SK-N-MC (cell line): Measurements from ENCODE around the gene NFKB2.

Experiments
- DNase-seq: peaks from one replicate; pipeline ENCODE4 v3.0.0-alpha.2; 2011; ENCODE audit warnings: low read depth, low spot score
- H3K27ac ChIP-seq: fragments of 200-600 bp; sonication (generic); 2 replicates; pipeline ENCODE4 v1.5.1; 2016; ENCODE audit warnings: mixed run types
- H3K36me3 ChIP-seq: fragments of 200-600 bp; sonication (generic); 2 replicates; pipeline ENCODE4 v1.6.1; 2017; ENCODE audit warnings: antibody characterized with exemption, low read length, mixed read lengths; ENCODE audit not compliant: insufficient read depth
- H3K4me3 ChIP-seq: fragments of 200-600 bp; sonication (generic); 2 replicates; pipeline ENCODE4 v1.5.1; 2016
- H3K9ac ChIP-seq: fragments of 200-600 bp; sonication (generic); 2 replicates; pipeline ENCODE4 v1.8.0; 2017; ENCODE audit warnings: mixed run types, mixed read lengths; ENCODE audit not compliant: insufficient read length
- H3K9me3 ChIP-seq: fragments of 200-600 bp; sonication (generic); 2 replicates; pipeline ENCODE4 v1.6.1; 2017; ENCODE audit warnings: low read depth, mild to moderate bottlenecking, antibody characterized with exemption, low read length, moderate library complexity, mixed read lengths
- EZH2 ChIP-seq: fragments of 200-600 bp; sonication (generic); IDR thresholded peaks from one replicate; pipeline ENCODE4 v1.6.1; 2017; ENCODE audit warnings: antibody characterized with exemption
- FOXP2 ChIP-seq: optimal IDR thresholded peaks from 2 replicates; pipeline ENCODE3; 2011; ENCODE audit warnings: mild to moderate bottlenecking, moderate library complexity; ENCODE audit not compliant: insufficient read depth; ENCODE audit errors: extremely low read length, control extremely low read depth
- POLR2AphosphoS5 ChIP-seq: IDR thresholded peaks from 2 replicates; pipeline ENCODE4 v1.6.1; 2012; ENCODE audit warnings: mild to moderate bottlenecking, low read depth, low read length, borderline replicate concordance

The NFKB2 gene

DNA sequence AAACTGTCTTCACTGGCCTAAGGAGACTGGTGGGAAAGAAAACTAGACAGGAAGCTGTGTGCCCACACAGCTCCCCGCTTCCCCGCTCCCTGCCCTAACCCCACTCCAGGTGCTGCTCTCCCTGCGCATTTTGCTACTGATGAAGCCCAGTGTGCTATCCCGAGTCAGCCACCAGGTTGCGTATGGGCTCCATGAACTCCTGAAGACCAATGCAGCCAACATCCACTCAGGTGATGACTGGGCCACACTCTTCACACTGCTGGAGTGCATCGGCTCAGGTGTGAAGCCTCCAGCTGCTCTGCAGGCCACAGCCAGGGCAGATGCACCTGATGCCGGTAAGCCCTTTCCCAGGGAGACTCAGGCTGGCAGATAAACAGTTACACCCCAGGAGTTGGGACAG is 20.3 kb upstream of the NFKB2 start:
- Histone ChIP-seq H3K36me3 (peaks cover 3% of the 10 kb centered on the region; the same call in 1 of the 2 replicates), H3K4me3 (no peak overlapping the region), H3K27ac (no peak overlapping the region), H3K9ac (no peak overlapping the region), H3K9me3 (no peaks in the 10 kb centered on the region)
- TF ChIP-seq FOXP2 (no peak), POLR2AphosphoS5 (no peak), EZH2 (no peak)
- no peak for DNase-seq

- H3K9me3 ChIP-seq: no peaks in the 10 kb centered on the region
- DNase-seq: no peak
- TF ChIP-seq FOXP2: no peak
- TF ChIP-seq POLR2AphosphoS5: no peak
- no peak for TF ChIP-seq EZH2
- no peak overlapping the region for H3K9ac ChIP-seq
- no peak overlapping the region for H3K4me3 ChIP-seq
- H3K36me3 ChIP-seq: peaks cover under 1% of the 10 kb centered on the region; the same call in 1 of the 2 replicates
- H3K27ac ChIP-seq: no peak overlapping the region
Observed at GRCh38 chr10:102375867-102376266, 19.6 kb upstream of the NFKB2 start.

GRCh38 chr10:102376901-102377300 is 18.6 kb upstream of the NFKB2 start:
- no peak overlapping the region for H3K27ac ChIP-seq
- no peaks in the 10 kb centered on the region for H3K9me3 ChIP-seq
- no peak for DNase-seq
- no peaks in the 10 kb centered on the region; the same call in 1 of the 2 replicates for H3K36me3 ChIP-seq
- H3K9ac ChIP-seq: no peak overlapping the region
- TF ChIP-seq EZH2 (no peak), POLR2AphosphoS5 (no peak), FOXP2 (no peak)
- H3K4me3 ChIP-seq: no peak overlapping the region

GRCh38 chr10:102379383-102379782 is 16.1 kb upstream of the NFKB2 start:
- H3K9me3 ChIP-seq: no peaks in the 10 kb centered on the region
- no peak overlapping the region for H3K27ac ChIP-seq
- no peaks in the 10 kb centered on the region; the same call in 1 of the 2 replicates for H3K36me3 ChIP-seq
- DNase-seq: no peak
- no peak overlapping the region for H3K4me3 ChIP-seq
- H3K9ac ChIP-seq: no peak overlapping the region
- TF ChIP-seq POLR2AphosphoS5: no peak
- TF ChIP-seq EZH2: no peak
- no peak for TF ChIP-seq FOXP2

DNA sequence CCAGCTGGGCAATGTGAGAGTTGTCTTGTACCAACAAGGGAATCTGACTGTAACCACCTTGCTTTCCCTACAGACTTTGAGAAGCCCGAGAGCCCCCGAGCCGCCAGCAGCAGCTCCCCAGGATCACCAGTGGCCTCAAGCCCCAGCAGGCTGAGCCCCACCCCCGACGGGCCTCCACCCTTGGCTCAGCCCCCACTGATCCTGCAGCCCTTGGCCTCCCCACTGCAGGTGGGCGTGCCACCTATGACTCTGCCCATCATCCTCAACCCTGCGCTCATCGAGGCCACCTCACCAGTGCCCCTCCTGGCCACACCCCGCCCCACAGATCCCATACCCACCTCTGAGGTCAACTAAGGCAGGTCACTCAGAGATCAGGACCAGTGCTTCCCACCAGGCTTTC is 13.5 kb upstream of the NFKB2 start:
- no peak overlapping the region for H3K9ac ChIP-seq
- no peaks in the 10 kb centered on the region; the same call in 1 of the 2 replicates for H3K36me3 ChIP-seq
- no peaks in the 10 kb centered on the region for H3K9me3 ChIP-seq
- H3K27ac ChIP-seq: no peak overlapping the region
- no peak for DNase-seq
- no peak for TF ChIP-seq FOXP2
- TF ChIP-seq EZH2: no peak
- TF ChIP-seq POLR2AphosphoS5: no peak
- no peak overlapping the region for H3K4me3 ChIP-seq

DNA sequence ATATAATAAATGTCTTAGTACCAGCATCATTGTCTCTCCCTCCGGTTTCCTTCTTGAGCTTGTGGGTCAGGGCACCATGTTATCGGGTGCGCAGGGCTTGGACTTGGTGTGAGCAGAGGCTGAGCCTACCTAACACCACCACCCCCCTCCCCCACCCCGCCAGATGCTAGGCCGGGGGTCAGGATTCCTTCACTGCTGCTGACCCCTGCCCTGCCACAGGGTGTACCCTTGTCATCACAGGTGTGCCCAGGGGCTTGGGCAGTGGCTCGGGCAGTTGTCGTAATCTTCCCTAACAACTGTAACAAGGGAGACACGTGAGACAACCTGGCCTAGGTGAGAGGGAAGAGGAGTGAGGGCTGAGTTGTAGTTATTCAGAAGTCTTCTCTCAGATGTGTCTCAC is 12.6 kb upstream of the NFKB2 start:
- H3K9ac ChIP-seq: no peak overlapping the region
- H3K4me3 ChIP-seq: no peak overlapping the region
- H3K36me3 ChIP-seq: no peaks in the 10 kb centered on the region; the same call in 1 of the 2 replicates
- H3K9me3 ChIP-seq: no peaks in the 10 kb centered on the region
- H3K27ac ChIP-seq: no peak overlapping the region
- no peak for TF ChIP-seq FOXP2
- no peak for TF ChIP-seq POLR2AphosphoS5
- no peak for TF ChIP-seq EZH2
- DNase-seq: no peak

DNA sequence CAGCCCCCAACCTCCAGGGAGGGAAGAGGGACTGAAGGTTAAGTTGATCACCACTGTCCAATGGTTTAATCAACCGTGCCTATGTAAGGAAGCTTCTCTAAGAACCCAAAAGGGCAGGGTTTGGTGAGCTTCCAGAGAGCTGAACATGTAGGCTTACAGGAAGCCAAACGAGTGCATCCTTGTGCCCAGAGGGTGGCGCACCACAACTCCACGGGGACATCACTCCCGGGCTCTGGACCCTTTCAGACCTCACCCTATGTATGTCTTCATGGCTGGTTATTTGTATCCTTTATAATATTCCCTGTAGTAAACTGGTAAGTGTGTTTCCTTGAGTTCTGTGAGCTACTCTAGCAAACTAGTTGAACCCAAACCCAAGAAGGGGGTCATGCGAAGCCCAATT is 11.5 kb upstream of the NFKB2 start:
- TF ChIP-seq FOXP2: no peak
- no peak for TF ChIP-seq EZH2
- no peak for TF ChIP-seq POLR2AphosphoS5
- Histone ChIP-seq H3K27ac (no peak overlapping the region), H3K4me3 (no peak overlapping the region), H3K9me3 (no peaks in the 10 kb centered on the region), H3K36me3 (no peaks in the 10 kb centered on the region; the same call in 1 of the 2 replicates), H3K9ac (no peak overlapping the region)
- no peak for DNase-seq

DNA sequence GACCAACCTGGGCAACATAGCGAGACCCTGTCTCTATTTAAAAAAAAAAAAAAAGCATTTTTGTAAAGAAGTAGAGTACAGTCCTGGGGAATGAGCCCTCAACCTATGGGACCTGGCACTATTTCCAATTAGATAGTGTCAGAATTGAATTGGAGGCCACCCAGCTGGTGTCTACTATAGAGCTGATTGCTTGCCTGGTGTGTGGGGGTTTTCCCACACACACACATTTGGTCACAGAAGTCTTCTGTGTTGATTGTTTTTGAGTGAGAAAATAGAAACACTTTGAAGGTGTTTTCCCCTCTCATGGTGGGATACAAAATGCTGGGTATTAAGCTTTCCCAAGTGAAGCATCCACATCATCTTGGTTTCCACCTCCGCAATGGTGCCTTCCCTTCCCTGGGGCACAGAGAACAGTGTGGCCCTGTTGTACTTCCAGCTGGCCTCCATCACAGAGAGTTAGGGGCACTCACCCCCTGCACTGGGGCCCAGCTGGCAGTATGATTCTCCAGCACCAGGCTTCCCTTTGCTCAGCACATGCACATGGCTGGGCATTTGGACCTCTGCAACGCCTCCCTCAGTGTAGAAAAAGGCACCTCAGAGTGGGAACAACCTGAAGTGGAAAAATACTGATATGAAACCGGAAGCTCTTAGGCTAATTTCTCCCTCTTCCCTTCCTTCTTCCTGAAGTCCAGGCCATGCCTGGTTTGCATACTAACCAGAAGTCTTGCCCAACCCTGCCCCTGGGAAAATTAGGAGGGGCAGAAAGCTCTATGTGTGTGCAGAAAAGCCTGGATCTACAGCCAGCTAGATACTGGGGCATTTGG is 10.7 kb upstream of the NFKB2 start:
- DNase-seq: no peak
- Histone ChIP-seq H3K9ac (no peak overlapping the region), H3K9me3 (no peaks in the 10 kb centered on the region), H3K27ac (no peak overlapping the region), H3K4me3 (no peak overlapping the region), H3K36me3 (no peaks in the 10 kb centered on the region; the same call in 1 of the 2 replicates)
- TF ChIP-seq POLR2AphosphoS5: no peak
- no peak for TF ChIP-seq EZH2
- TF ChIP-seq FOXP2: no peak
